GM18517 (cell line): Measurements from ENCODE around the gene CEP83.
"Not testable (repeated sequence)": the region's sequence is repeated elsewhere in the genome, so short reads cannot be mapped to it uniquely, and the experiment has no call there.

Source experiments
- ATAC-seq: cut with Tn5 transposase; IDR thresholded peaks from one replicate; pipeline ENCODE4 v1.9.1; 2021; ENCODE audit warnings: mild to moderate bottlenecking, moderate library complexity; ENCODE audit not compliant: unreplicated experiment

The CEP83 gene

DNA sequence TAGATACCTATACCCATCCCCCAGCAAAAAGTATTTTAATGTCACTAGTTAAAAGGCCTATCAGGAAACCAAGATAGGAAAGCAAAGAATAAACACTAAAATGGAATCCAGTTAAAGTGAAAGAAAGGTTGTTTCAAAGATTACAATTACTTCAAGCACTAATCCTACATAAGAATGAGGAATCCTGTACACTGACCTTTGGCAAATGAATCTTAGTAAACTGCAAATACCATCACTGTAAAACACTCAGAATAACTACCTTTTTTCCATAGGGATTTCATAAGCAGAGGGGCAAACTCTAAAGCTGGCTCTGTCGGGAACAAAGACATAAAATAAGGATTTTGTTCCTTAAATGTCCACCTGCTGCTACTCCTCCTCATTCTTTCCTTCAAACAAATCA, 25.9 kb downstream of the CEP83 start:
- ATAC-seq: no peak

DNA sequence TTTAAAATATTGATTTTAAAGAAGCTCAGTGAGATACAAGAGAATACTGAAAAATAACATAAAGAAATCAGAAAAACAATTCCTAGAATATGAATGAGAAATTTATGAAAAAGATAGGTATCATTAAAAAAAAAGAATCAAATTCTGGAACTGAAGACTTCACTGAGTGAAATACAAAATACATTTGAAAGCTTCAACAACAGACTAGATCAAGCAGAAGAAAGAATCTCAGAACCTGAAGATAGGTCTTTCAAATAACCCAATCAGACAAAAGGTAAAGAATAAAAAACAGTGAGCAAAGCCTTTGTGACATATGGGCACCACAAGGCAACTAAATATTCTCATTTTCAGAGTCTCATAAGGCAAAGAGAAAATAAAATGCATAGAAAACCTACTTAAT, 29.4 kb downstream of the CEP83 start:
- no peak for ATAC-seq

DNA sequence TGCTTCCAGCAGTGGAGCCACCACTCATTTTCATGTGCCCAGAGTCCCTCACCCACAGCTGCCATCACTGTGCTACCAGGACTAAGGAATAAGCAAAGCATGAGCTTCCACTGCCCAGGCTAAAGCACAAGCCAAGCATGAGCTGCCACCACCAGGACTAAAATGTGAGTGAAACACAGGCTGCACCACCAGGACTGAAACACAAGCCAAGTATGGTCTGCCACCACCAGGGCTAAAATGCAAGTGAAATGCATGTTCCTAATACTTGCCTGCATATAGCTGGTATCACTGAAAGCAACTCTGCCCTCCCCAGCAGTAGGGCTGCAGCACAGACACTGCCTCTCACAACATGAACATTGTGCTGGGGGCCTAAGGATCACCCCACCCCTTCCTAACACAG, 30.0 kb downstream of the CEP83 start:
- ATAC-seq: no peak

DNA sequence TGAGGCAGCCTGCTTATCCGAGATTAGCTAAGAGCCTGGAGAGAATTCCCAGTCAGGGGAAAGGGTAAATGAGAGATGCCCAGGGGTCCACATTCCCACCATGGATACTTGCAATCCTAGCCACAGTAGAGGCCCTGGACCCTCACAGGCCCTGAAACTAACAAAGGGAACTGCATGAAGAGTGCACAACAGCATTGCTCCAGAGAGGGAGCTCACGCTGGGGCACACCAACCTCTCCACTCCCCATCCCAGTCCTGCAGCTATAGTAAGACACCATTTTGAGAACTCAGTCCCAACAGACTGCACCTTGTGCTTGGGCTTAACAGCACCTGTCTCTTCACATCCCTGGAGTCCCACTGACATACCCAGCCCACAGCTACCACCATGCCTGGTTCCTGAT, 30.5 kb downstream of the CEP83 start:
- ATAC-seq: no peak

DNA sequence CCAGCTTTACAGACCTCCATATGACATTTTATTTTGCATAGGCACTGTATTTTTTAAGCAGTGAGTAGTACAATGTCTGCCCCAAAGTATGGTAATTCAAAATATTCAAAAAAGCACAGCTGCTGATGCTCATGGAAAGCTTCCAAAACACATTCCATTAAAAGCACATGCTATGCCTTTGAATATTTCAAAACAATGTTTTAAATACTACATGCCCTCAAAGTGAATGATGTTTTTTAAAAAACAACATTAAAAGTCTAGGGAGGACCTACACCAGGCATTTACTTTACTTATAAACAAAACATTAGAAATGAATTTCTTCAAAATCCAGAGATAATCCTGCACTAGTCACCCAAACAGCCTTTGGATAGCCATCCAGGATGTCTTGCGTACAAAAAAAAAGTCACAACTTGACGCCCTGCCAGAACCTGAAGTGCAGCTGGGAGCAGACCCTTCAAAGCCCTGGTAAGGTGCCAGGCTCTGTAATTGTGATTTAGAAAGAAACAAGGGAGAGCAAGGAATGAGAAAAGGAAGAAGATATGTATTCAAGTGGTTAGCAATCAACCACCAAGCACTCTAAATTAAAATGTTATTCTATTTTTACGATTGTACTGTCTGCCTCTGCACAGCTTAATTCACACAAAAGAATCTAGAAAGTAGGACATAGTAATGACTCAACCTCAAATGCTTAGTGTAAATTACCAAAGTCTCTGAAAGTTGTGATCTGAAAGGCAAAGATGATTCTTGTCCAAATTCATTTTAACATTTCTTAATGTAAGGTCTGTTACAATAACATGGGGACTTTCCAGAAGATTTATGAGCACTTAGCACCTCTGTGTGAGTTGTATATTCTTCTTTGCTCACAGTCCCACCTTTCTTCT, 31.9 kb downstream of the CEP83 start:
- no peak for ATAC-seq

DNA sequence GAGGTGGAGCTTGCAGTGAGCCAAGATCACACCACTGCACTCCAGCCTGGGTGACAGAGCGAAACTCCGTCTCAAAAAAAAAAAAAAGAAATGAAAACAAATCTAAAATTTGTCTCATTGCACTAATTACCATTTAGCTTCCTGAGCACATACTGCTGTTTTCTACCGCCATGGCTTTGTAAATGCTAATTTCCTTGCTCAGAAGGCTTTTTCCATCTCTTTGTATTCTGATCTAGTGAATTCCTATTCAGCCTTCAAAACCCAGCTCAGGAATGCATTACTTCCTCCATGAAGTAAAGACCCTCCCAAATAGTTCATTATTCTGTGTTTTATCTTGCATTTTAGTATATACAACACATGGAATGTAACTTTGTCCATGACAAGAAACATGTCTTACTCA, 33.6 kb downstream of the CEP83 start:
- no peak for ATAC-seq

DNA sequence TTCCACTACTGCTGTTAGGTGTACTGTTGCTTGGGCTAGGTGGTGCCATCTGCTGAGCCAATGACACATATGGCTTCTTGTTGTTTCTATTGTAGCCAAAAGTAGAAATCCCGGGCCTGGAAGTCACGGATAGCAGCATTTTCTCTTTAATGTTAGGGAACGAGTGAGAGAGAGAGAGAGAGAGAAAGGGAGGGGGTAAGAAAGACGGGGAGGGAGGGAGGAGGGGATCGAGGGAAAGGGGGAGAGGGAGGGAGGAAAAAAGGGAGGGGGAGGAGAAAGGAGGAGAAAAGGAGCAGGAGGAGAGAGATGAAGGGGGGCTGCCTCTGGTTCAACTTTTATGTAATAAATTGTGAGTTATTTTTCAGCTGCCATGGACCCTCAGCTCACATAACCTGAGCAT, 34.8 kb downstream of the CEP83 start:
- ATAC-seq: not testable (repeated sequence)

DNA sequence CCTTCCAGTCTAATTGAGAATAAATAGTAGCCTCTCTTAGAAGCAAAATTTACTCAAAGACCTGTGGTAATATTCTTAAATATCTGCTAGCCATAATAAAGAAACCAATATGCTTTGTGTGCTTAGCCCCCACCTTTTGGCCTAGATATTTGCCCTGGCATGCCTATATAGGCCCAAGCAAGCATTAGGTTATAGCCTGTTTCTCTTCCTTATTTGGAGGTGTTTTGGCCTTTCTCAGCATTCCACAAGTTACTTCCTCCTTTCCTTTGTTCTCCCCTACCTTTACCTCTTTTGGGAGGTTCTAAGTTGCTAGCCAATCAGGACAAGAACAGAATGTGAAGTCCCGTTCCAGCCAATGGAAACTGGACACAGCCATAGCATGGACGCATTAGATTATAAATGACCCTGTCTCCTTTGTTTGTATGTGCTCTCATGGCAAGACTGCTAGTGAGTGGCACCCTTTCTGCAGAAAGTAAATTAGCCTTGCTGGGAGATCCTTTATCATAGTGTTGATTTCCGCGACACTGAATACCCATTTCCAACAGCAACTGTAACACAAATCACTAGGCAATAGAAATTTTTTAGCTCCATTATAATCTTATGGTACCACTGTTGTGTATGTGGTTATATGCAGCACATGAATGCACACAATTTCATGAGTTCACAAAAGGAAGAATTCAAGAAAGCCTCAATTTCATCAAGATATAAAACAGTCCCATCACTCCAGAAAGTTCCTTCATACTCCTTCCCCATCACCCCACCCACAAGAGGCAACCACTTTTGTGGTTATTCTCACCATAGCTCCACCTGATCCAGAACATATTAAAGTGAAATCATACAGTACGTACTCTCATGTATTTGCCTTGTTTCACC, 37.6 kb downstream of the CEP83 start:
- ATAC-seq: no peak

DNA sequence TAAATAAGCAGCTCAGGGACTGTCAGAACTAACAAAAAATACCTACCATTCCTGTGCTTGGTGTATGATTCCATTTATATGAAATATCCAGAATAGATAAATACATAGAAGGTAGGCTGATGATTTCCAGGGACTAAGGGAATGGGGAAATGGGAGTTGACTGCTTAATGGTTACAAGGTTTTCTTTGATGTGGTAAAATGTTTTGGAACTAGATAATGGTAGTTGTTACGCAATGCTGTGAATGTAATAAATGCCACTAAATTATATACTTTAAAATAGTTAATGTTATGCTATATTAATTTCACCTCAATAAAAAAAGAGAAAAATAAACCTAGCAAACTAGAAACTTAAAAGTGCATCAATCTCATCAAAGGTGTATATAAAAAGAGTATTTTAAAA, 41.1 kb downstream of the CEP83 start:
- no peak for ATAC-seq

DNA sequence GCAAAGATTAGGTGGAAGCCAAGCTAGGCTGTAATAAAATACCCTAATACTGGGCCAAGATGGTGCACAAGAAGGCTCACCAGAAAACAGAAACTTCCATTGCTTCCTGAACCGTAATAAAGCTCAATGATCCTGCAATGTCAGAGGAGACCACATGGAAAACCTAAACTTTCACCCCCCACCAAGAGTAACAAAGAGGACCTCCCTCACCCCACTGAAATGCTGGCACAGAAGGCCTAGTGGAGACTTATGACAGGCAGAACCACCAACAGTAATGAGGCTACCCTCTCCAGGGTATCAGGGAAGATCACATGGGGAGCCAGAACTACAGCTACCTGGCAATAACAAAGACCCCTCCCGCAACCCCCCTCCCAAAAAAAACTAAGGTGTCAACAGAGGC, 43.1 kb downstream of the CEP83 start:
- no peak for ATAC-seq

DNA sequence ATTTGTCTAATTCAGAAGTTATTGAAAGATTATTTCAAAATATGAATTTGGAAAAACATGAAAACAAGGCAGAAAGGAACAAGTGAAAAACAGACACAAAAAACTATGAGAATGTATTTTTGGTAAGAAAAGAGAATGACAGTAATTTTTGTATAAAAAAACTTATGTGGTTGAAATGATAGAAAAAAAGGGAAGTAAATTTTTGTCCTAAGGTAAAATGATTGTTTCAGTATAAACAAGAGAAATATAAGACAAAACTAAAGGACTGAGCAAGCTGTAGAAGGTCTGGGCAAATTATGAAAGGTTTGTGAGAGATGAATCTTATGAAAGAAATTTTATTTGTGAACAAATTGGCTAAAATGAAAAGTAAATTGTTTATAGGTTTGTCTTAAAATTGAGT, 44.6 kb downstream of the CEP83 start:
- no peak for ATAC-seq

DNA sequence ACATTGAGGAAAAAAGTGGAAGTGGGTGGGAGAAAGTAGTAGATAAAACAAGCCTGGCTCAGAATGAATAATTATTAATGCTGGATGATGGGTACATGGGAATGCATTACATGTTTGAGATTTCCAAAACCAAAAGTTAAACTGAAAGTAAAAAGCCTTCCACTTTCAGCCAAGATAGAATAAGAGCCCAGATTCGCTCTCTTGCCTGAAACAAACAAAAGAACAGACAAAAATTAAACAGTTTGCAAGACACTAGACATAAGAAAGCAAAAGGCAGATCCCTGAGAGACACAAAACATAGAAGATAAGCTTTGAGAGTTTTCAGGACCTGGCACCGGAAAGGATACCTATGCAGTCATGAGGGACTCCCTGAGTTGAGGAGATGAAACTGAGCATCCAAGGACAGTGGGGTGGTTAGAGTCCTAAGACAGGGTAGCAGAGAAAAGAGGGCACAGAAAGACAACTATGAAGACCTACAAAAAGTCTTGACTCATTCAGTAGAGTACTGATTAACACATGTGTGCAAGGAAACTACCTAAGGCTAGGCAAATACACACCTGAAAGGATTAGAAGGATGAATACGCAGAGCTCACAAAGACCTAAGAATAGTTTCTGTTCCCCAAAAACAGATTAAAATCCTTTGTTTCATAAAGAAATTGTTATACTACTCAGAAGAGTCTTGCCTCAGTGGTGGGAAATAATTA, 54.1 kb downstream of the CEP83 start:
- ATAC-seq: peak; percentile 65

DNA sequence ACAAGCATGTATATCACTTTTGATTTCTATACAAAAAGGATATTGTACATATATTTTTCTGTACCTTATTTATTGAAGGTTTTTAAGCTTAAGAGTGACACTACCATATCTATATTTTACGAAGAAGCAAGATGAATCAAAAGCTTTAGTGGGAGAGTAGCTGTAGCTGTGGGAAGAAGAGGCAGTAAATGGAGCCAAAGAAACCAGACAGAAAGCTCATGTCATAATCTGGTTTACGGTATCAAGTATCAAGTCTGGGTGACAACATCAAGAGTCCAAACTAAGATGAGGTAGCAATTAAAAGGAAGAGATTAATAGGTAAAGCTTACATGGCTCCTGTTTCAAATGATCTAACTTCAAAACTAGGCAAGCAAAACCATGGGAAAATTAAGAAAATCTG, 54.8 kb downstream of the CEP83 start:
- no peak for ATAC-seq

DNA sequence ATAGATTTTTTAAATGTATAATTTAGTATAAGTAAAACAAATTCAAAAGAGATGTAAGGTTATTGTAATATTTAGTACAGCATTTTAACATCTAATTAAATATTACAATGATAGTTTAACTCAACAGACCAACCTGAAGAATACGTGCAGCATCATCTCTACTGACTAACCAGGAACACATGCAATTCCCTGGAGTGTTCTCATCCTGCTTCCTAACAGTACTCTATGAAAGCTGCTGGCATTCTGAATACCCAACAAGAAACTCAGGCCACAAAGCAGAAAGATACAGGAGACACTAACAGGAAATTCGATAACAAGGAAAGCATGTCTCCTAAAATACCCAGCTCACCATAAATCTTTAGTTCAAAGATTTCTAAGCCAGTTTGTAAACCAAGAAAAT, 58.3 kb downstream of the CEP83 start:
- ATAC-seq: no peak

DNA sequence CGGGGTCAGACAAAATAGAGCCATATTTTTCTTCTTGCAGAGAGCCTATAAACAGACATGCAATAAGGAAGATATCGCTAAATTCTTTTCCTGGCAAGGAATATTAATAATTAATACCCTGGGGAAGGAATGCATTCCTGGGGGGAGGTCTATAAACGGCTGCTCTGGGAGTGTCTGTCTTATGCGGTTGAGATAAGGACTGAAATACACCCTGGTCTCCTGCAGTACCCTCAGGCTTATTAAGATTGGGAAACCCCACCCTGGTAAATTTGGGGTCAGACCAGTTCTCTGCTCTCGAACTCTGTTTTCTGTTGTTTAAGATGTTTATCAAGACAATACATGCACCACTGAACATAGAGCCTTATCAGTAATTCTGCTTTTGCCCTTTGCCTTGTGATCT, 61.0 kb downstream of the CEP83 start:
- not testable (repeated sequence) for ATAC-seq

DNA sequence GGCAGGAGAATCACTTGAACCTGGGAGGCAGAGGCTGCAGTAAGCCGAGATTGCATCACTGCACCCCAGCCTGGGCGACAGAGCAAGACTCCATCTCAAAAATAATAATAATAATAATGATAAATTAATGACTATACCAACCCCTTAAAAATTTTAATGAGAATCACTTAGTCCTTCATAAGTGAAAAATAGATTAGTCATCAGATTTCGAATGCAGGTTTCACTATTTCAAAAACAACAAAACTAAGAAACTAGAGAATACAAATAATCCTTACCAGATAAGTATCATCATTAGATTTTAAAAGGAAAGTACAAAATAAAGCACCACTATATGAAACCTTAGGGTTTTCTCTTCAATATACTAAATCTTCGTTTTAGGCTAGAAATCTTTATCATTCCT, 62.3 kb downstream of the CEP83 start:
- ATAC-seq: no peak

DNA sequence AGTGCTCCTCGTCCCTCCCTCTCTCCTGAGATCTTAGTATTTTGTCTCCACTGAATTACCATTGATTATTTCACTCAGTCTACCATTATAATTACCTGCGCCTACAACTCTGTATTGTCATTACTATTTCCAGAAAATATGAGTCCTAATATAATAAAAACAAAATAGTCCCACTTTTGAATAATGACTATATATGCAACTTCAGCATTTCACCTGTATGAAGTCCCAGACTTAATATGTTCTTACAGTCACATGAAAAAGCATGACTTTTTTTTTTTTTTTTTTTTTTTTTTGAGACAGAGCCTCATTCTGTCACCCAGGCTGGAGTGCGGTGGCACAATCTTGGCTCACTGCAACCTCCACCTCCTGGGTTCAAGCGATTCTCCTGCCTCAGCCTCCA, 63.7 kb downstream of the CEP83 start:
- not testable (repeated sequence) for ATAC-seq

DNA sequence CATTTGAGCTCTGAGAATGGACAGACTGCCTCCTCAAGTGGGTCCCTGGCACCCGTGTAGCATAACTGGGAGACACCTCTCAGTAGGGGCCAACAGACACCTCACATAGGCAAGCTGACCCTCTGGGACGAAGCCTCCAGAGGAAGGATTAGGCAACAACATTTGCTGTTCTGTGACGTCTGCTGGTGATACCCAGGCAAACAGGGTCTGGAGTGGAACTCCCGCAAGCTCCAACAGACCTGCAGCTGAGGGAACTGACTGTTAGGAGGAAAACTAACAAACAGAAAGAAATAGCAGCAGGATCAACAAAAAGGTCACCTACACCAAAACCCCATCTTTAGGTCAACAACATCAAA, 69.6 kb downstream of the CEP83 start:
- no peak for ATAC-seq

DNA sequence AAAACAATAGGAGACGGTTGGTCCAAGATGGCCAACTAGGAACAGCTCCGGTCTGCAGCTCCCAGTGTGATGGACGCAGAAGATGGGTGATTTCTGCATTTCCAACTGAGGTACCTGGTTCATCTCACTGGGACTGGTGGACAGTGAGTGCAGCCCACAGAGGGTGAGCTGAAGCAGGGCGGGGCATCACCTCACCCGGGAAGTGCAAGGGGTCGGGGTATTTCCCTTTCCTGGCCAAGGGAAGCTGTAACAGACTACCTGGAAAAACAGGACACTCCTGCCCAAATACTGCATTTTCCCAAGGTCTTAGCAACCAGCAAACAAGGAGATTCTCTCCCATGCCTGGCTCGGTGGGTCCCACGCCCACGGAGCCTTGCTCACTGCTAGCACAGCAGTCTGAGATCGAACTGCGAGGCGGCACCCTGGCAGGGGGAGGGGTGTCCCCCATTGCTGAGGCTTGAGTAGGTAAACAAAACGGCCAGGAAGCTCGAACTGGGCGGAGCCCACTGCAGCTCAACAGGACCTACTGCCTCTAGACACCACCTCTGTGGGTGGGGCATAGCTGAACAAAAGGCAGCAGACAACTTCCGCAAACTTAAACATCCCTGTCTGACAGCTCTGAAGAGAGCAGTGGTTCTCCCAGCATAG, 70.1 kb downstream of the CEP83 start:
- ATAC-seq: not testable (repeated sequence)

DNA sequence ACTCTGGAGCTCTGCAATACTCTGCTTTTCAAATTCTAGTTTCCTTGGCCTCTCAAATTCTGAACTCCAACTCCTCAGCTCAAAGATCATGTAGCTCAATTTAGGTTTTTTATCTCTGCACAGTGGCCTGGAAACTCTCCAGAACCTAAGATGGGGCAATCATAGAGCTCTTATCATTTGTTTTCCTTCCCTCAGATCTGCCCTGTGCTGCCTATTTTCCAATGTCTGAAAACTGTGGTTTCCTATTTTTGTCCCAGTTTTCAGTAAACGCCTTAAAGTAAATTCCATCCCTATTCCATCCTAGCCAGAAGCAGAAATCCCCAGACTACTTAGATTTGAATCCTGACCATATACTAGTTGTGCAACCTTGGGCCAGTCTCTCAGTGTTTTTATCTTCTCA, 73.2 kb downstream of the CEP83 start:
- no peak for ATAC-seq

DNA sequence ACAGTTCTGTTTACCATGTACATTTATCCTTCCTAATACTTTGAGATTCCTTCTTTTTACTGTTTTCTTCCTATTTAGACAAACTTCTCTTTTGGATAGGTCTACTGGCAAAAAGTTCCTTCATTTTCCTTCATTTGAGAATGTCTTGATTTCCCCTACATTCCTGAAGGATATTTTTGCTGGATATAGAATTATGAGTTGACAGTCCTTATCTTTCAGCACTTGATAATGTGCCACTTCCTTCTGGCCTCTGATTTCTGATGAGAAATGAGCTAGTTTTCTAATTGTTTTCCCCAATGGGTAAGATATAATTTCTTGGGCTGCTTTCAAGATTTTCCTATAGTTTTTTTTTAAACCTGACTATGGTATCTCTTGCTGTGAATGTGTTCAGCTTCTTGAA, 75.6 kb downstream of the CEP83 start:
- ATAC-seq: no peak
